ENCODE measurements around the gene TCF12.
"Not testable (repeated sequence)": the region's sequence is repeated elsewhere in the genome, so short reads cannot be mapped to it uniquely, and the experiment has no call there.

TCF12 gene

DNA sequence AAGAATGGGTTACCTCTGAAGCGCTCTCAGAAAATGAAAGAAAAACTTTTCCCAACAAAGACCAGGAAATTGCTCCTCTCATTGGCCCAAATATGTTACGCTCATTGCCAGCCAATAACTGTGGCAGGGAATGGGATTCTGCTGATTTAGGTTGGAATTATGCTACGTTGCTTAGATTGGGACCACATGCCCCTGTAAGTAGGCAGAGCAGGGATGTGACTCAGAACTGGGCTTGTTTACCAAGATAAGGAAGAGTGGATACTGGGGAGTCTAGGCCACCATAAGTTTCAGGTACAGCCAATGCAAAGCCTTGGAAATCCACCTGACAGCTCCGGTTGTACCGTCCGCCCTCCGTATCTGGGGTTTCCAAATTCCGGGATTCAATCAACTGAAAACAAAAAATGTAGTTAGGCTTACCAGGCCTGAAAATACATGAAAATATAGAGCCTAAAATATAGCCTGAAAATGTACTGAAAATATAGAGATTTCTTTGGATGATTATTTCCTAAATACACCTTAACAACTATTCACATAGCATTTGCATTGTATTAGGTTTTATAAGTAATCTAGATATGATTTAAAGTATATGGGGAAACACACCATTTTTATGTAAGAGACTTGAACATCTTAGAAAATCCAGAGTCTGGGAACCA is 1.5 kb upstream of the TCF12 start:
- no peak for DNase-seq (ENCODE audit: low spot score)

DNA sequence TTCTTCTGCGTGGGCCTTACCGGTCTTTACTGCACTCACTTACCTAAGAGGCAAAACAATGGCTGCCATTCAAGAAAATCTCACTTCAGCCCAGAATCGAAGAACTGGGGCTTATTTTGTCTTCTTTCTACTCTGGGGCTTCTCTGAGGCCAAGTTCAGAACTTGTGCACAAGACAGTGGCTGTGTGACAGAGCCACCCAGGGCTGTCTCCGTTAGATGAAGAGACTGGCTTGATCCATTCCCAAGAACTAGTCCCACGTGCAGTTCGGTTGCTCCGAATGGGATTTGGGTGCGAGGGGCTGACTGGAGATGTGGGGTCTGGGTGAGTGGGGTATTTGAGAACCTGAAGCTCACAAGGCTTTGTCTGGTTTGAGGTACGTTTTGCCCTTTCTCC is 795 bp upstream of the TCF12 start:
- peak; percentile 52 for DNase-seq (ENCODE audit: low spot score)

DNA sequence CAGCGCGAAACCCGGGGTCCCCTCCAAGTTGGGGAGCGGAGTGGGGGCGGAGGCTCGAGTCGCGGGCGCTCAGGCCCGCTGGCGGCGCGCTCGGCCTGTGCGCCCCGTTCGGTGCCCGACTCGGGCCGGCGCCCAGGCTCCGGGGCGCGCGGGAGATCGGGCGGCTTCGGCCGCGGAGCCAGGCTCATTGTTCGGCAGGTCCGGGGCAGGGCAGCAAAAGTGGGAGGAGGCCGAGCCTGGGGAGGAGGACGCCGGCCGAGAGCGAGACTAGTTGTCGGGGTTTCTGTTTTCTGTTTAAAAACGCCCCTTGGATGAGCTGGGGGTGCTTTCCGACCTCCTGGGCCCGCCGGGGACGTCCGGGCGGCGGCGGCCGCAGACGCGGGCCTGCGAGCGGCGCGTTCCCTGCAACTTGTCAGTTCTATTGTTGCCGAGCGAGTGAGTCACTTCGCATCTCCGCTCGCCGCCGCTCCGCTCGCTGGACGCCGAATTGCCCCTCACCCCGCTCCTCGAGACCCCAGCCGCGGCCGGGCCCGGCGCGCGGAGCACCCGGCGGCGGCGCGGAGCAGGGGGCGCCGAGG is 676 bp downstream of the TCF12 start:
- peak; percentile 53 for DNase-seq (ENCODE audit: low spot score)

DNA sequence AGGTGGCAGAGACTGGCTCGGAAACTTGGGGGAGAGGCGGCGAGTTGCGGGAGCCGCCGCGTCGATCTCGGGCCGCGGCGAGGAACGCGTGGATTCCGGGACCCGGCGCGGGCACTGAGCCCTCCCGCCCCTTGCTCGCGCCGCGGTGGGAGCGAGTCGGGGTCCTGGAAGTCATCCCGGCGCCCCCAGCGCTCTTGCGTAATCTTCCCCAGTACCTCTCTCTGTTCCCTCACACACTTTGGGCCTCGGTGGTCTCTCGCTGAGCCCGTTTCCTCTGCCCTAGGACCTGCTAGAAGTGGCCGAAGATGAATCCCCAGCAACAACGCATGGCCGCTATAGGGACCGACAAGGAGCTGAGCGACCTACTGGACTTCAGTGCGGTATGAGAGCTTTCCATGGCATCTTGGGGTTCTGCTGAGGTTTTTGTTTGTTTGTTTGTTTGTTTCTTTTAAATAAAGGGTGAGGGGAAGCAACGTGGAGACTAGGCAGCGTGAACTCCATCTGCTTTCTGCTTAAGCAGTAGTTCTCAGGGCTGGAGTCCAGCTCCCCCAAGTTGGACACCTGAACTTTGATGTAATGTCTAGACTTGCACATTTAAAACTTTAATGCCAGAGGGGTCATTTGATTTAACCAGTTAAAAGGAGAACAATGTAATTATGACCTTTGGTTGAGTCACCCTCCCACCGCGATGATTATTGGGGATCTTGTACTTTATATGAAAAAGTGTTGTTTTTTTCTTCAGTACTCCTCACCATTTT is 1.3 kb downstream of the TCF12 start:
- no peak for DNase-seq (ENCODE audit: low spot score)

DNA sequence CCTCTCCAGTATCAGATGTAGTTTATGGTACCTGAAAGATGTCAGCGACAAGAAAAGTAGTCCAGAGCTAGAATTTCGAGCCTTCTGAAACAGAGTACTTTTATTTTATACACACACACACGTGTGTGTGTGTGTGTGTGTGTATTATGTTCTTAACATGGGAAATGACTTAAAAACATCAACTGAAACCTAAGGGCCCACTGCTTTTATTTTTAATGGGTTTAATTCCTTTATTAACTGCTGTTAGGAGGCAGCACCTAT is 1.9 kb downstream of the TCF12 start:
- no peak for DNase-seq (ENCODE audit: low spot score)

- no peak for DNase-seq (ENCODE audit: low spot score)
Observed at GRCh38 chr15:56923174-56923591, 4.7 kb downstream of the TCF12 start.

GRCh38 chr15:56927816-56928215 is 9.4 kb downstream of the TCF12 start:
- no peak for DNase-seq (ENCODE audit: low spot score)

DNA sequence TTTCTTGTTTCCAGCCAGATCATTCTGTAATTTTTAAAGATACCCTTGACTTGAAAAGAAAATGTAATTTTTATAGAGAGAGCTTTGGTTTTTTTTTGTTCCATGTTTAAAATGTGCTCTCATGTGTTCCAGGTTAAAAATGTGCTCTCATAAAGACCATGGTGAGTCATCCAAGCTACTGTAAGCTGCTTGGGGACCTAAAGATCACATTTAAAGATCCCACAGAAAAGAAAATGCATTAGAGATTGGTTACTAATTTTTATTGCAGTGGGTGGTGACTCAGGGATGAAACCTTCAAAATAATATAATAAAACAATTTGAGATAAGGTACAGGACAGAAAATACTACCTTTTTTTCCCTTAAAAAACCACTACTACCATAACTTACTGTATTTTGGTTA is 11.0 kb downstream of the TCF12 start:
- DNase-seq (ENCODE audit: low spot score): no peak

DNA sequence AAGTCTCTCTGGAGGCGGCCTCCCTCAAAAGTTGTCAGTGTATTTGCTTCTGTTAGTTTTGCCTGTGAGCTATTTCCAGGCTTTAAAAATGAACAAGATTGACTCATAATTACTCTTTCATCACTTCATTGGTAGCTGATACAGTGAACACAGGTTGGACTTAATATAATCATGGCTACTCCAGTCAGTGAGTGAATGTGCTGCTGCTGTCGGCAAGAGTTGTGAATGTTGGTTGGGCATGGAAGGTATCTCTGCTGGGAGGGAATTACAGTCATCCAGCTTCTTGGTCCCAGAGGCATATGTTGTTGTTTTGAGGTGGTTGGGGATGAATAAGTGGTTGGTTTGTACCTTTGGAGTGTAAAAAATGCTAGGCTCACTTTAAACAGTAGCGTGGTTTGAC is 11.5 kb downstream of the TCF12 start:
- DNase-seq (ENCODE audit: low spot score): no peak

- no peak for DNase-seq (ENCODE audit: low spot score)
Observed at GRCh38 chr15:56930669-56931313, 12.3 kb downstream of the TCF12 start.

GRCh38 chr15:56931639-56932508 is 13.4 kb downstream of the TCF12 start:
- no peak for DNase-seq (ENCODE audit: low spot score)

- not testable (repeated sequence) for DNase-seq (ENCODE audit: low spot score)
Observed at GRCh38 chr15:56932509-56932868, 14.0 kb downstream of the TCF12 start.

GRCh38 chr15:56933410-56933809 is 15.0 kb downstream of the TCF12 start:
- DNase-seq (ENCODE audit: low spot score): no peak

DNA sequence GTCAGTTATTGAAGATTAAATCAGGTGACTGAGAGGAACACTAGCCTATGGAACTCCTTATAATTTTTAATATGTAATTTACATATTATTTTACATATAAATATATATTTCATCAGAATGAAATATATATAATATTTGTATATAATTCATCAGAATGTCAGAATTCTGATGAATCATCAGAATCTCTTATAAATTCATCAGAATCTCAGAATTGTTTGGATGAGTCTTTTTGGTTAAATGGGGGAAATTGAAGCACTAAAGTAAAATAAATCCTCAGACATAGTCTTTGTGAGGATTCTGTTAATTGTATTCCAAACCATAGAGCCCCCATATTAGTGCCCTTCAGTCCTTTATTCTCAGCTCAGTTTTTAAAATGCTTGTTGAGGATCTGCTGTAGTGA is 15.4 kb downstream of the TCF12 start:
- no peak for DNase-seq (ENCODE audit: low spot score)

DNA sequence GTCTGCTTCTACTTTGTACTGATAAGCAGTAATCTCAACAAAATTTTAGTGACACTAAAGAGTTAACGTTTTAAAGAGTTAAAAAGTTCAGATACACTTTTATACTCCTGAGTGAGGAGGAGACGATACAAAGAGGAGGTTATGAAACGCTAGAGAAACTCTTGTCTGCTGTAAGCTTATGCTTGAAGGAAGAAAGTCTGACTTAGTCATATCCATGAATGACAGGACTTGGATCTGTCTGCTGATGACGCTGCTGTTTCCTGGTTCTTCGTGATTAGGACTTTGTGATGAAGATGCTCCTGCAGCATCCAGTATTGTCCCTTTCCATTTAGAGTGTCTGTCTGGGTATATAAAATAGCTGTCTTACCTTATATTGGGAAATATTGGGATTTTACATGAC is 15.8 kb downstream of the TCF12 start:
- DNase-seq (ENCODE audit: low spot score): no peak

DNA sequence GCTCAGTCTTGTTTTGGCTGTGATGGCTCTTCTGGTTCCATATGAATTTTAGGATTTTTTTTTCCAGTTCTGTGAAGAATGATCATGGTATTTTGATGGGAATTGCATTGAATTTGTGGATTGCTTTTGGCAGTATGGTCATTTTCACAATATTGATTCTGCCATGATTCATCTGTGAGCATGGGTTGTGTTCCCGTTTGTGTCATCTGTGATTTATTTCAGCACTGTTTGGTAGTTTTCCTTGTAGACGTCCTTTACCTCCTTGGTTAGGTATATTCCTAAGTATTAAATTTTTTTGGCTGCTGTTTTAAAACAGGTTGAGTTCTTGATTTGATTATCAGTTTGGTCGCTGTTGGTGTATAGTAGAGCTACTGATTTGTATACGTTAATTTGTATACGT is 18.5 kb downstream of the TCF12 start:
- no peak for DNase-seq (ENCODE audit: low spot score)

DNA sequence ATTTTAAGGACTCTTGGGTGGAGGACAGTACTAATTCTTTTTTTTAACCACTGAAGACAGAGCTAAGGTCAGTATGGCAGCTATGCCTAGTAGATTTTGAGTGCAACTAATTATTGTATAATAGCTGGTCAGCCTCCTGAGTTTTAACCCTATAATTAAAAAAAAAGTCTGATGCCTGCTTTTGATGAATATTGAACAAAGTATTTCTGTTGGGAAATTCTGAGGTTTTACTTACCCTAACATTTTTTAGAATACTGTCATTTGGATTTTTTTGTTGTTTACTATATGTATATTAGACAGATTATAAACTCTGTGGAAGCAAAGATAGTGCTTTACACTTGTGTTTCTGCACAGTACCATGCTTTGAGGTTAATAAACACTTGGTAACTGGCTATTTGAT is 20.8 kb downstream of the TCF12 start:
- DNase-seq (ENCODE audit: low spot score): no peak

DNA sequence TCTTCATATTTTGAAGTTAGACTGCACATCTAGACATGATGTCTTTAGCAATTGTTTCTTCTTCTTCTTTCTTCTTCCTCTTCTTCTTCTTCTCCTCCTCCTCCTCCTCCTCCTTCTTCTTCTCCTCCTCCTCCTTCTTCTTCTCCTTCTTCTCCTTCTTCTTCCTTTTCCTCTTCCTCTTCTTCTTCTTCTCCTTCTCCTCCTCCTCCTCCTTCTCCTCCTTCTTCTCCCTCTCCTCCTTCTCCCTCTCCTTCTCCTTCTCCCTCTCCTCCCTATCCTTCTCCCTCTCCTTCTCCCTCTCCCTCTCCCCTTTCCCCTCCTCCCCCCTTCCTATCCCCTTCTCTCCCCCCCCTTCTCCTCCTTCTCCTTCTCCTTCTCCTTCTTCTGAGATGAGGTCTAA is 21.9 kb downstream of the TCF12 start:
- DNase-seq (ENCODE audit: low spot score): no peak

- DNase-seq (ENCODE audit: low spot score): peak; percentile 58
Observed at GRCh38 chr15:56942118-56942517, 23.7 kb downstream of the TCF12 start.

GRCh38 chr15:56943403-56943802 is 25.0 kb downstream of the TCF12 start:
- no peak for DNase-seq (ENCODE audit: low spot score)

DNA sequence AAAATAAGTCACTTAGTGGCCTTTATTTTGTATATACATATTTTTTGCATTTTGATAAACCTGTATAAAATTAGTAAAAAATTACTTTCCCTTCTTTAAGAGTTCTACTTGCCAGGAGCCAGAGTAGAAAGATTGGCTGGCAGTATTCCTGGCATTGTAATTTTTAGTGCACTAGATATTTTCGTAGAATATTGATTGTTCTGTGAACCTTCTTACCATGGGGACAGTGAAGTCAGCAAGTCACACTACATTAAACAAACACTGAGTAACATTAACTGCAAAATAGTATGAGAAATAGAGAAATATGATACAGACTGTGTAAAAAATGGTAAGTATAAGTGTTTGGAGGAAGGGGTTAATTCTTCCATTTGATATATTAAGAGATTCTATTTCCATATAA is 26.0 kb downstream of the TCF12 start:
- DNase-seq (ENCODE audit: low spot score): no peak

DNA sequence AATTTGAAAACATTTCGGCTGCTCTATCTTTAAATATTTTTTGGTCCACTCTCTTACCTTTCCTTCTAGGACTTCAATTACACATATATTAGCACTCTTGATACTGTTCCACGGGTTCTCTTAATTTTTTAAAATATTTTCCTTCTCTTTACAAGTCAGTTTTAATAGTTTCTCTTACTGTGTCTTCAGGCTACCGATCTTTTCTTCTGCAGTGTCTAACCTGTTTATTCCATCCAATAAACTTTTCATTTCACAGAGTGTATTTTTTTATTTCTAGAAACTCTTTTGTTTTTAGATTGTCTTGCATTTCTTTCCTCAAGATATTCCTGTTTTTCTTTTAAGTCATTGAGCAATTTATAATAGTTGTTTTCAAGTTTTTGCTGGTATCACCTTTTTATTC is 27.7 kb downstream of the TCF12 start:
- no peak for DNase-seq (ENCODE audit: low spot score)

All from putamen (tissue), 1 donor.